Measurements from ENCODE around the gene COL20A1.

The COL20A1 gene

DNA sequence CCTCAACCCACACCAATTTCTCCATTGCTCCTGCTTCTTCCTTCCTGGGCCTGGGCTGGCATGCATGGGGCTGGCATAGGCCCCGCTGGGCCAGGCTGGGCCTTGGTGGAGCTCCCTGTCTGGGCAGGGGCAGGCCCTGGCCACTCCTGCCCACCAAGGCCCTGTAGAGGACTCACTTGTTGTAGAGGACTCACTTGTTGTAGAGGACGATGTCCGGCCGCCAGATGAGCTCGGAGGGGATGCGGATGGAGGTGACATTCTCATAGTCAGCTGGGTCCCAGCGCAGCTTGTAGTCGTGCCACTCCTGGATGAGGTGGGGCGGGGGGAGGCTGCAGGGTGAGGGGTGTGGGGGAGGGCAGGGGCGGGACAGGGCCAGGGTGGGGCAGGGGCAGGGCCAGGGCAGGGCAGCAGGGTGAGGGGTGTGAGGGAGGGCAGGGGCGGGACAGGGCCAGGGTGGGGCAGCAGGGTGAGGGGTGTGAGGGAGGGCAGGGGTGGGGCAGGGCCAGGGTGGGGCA lies 62.9 kb downstream of the COL20A1 start:
- TF ChIP-seq, protein P1, sequence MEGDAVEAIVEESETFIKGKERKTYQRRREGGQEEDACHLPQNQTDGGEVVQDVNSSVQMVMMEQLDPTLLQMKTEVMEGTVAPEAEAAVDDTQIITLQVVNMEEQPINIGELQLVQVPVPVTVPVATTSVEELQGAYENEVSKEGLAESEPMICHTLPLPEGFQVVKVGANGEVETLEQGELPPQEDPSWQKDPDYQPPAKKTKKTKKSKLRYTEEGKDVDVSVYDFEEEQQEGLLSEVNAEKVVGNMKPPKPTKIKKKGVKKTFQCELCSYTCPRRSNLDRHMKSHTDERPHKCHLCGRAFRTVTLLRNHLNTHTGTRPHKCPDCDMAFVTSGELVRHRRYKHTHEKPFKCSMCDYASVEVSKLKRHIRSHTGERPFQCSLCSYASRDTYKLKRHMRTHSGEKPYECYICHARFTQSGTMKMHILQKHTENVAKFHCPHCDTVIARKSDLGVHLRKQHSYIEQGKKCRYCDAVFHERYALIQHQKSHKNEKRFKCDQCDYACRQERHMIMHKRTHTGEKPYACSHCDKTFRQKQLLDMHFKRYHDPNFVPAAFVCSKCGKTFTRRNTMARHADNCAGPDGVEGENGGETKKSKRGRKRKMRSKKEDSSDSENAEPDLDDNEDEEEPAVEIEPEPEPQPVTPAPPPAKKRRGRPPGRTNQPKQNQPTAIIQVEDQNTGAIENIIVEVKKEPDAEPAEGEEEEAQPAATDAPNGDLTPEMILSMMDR (IDR thresholded peaks at IDR 0.05) = no peak
- Histone ChIP-seq H3K9me3 (no peaks in the 10 kb centered on the region), H3K4me3 (ENCODE audit: low read depth in 1 of 2, low read length in 1 of 2) (no peak overlapping the region), H3K4me1 (ENCODE audit: control insufficient read depth in 1 of 2, insufficient read depth in 1 of 2, low read depth in 1 of 2, low read length in 1 of 2) (no peaks in the 10 kb centered on the region), H3K27ac (no peak overlapping the region), H3K27me3 (peaks cover 37% of the 10 kb centered on the region), H3K36me3 (no peaks in the 10 kb centered on the region)

DNA sequence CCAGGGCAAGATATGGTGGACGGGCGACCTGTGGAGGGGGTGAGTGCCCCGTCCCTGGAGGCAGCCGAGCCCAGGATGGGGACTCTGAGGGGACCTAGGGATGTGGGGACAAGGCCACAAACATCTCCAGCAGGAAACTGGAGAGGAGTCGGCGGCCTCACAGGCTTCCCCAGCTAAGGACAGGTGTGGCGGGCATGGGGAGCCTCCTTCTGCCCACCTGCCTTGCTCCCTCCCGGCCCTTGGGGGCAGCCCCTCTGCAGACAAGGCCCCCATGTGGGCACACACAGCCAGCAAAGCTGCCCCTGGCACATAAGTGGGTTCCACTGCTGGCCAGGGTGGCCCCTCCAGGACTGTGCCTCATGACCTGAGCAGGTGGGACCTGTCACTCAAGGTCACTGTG lies 63.5 kb downstream of the COL20A1 start:
- no peak overlapping the region for H3K4me3 ChIP-seq (ENCODE audit: low read depth in 1 of 2, low read length in 1 of 2)
- H3K27ac ChIP-seq = no peak overlapping the region
- H3K4me1 ChIP-seq (ENCODE audit: control insufficient read depth in 1 of 2, insufficient read depth in 1 of 2, low read depth in 1 of 2, low read length in 1 of 2) = no peaks in the 10 kb centered on the region
- TF ChIP-seq, protein P1 (IDR thresholded peaks at IDR 0.05) = no peak
- peaks cover 44% of the 10 kb centered on the region for H3K27me3 ChIP-seq
- no peaks in the 10 kb centered on the region for H3K9me3 ChIP-seq
- H3K36me3 ChIP-seq = no peaks in the 10 kb centered on the region

DNA sequence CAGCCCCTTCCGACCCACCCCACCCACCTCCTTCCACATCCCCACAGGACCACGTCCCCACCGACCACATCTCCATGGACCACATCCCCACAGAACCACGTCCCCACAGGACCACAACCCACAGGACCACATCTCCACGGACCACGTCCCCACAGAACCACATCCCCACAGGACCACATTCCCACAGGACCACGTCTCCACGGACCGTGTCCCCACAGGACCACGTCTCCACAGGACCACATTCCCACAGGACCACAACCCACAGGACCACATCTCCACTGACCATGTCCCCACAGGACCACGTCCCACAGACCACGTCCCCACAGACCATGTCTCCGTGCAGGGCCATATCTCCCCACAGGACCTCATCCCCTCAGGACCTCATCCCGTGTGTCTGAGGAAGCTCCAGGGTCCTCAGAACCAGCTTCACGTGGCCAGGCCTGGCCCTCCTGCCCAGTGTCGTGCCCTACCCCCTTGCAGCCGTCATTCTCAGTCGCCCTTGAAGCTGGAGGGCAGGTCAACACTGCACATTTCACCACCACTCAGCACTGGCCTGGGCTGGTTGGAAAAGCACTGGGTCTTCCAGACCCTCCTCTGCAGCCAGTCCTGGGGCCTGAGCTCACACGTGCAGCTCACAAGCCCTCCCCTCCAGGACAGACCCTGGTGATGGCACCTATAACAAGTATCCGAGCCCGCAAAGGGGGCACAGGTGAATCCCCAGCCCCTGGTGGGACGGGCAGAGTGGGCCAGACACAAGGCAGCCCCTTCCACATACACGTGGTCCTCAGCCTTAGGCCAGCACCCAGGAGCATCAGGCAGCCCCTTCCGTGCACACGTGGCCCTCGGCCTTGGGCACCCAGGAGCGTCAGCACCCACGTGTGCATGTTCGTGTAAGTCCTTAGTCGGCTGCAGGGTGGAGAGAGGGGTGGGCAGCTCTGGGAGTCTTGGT lies 64.2 kb downstream of the COL20A1 start:
- TF ChIP-seq, protein P1 (IDR thresholded peaks at IDR 0.05) = no peak
- H3K4me1 ChIP-seq (ENCODE audit: control insufficient read depth in 1 of 2, insufficient read depth in 1 of 2, low read depth in 1 of 2, low read length in 1 of 2) = no peaks in the 10 kb centered on the region
- no peak overlapping the region for H3K4me3 ChIP-seq (ENCODE audit: low read depth in 1 of 2, low read length in 1 of 2)
- peaks cover 50% of the 10 kb centered on the region for H3K27me3 ChIP-seq
- H3K9me3 ChIP-seq = no peaks in the 10 kb centered on the region
- H3K27ac ChIP-seq = no peak overlapping the region
- H3K36me3 ChIP-seq = no peaks in the 10 kb centered on the region

DNA sequence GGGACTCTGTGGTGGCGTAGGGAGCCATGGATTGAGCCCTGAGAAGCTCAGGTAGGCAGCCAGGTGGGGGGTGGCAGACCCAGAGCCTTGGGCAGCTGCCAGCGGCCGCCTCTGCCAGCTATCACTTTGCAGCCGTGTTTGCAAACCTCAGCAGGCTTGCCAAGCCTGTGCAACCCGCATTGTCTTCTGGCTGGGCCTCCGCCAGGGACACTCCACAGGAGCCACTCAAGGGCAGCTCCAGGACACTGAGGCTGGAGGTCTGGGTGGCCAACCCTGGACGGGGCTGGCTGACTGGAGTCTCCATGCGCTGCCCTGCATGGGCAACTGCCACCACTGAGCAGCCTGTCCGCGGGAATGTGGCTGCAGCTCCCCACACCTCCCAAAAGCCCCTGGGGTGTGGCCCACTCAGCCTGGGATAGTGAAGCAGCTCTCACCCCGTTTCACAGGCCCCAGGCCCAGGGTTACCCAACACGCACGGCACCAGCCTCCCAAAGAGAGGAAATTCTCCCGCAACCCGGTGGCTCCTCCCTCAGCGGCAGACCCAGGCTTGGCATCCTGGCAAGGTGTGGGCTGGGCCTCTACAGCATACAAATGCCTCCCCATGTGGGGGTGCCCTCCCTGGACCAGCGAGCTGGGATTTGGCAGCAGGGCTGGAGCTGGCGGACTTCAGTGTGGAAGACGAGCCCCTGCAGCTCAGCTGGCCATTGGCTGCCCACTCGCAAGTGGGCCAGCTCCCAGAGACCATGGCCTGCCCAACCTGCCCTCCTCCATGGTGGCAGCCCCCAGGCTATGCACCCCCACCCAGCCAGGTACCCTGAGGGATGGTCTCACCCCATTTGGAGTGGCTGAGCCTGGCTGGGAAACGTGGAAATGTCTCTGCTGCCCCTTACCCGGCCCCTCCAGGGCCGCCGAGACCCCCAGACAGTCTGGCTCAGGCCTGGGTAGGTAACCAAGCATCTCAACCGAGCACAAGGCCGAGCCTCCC lies 65.2 kb downstream of the COL20A1 start:
- Histone ChIP-seq H3K36me3 (no peaks in the 10 kb centered on the region), H3K4me3 (ENCODE audit: low read depth in 1 of 2, low read length in 1 of 2) (no peak overlapping the region), H3K27me3 (peaks cover 51% of the 10 kb centered on the region), H3K27ac (no peak overlapping the region), H3K4me1 (ENCODE audit: control insufficient read depth in 1 of 2, insufficient read depth in 1 of 2, low read depth in 1 of 2, low read length in 1 of 2) (no peaks in the 10 kb centered on the region), H3K9me3 (no peaks in the 10 kb centered on the region)
- TF ChIP-seq, protein P1 (IDR thresholded peaks at IDR 0.05) = no peak

DNA sequence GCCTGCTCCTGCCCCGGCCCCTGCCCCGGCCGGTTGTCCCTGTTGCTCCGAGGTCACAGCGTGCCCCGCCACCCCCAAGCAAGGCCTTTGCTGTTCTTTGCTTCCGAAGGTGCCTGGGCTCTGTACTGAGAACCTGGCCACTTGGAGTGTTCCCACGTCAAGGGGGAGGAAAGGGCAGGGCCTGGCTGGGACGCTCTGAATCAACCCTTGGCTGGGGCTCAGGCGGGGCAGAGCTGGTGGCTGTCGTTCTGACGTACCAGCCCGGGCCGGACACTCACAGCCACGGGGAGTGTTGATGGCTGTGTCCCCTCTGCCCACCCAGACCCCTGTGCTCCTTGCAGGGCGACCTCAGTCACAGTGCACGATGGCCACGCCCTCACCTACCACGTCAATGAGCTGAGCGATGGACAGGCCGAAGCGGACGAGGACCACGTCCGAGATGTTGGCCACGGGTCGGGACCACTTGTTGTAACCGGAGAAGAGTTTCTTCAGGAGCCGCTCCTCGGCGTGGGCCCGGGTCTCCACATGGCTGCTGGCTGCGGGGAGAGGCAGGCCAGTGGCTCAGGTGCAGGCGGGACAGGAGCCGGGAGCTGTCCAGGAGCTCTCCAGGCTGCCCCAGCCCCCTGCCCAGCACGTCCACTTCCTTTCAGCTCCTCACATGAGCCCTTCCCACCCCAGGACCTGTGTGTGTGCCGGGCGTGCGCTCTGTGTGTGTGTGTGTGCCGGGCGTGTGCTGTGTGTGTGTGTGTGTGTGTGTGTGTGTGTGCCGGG lies 66.4 kb downstream of the COL20A1 start:
- peaks cover 62% of the 10 kb centered on the region for H3K27me3 ChIP-seq

More for the DNA sequence above, 66.4 kb downstream of the COL20A1 start:
- no peaks in the 10 kb centered on the region for H3K9me3 ChIP-seq
- H3K4me3 ChIP-seq (ENCODE audit: low read depth in 1 of 2, low read length in 1 of 2) = no peak overlapping the region
- no peaks in the 10 kb centered on the region for H3K4me1 ChIP-seq (ENCODE audit: control insufficient read depth in 1 of 2, insufficient read depth in 1 of 2, low read depth in 1 of 2, low read length in 1 of 2)
- TF ChIP-seq, protein P1 (IDR thresholded peaks at IDR 0.05) = no peak
- no peak overlapping the region for H3K27ac ChIP-seq
- H3K36me3 ChIP-seq = no peaks in the 10 kb centered on the region
